ENCODE data around the gene CIRBP.

CIRBP gene

GRCh38 chr19:1260749-1261537 is 8.2 kb upstream of the CIRBP start:
- peak; percentile 65 to 72 for ATAC-seq (replicated peaks)
- H3K27ac Mint-ChIP-seq: peak overlapping the region; percentile 98
- peak overlapping the region; percentile 92 to 97 for H3K4me3 Mint-ChIP-seq
- peak; percentile 98 for DNase-seq
- H3K4me1 Mint-ChIP-seq: peaks cover 55 to 83% of the 10 kb centered on the region in 2 donors
- peaks cover 21 to 34% of the 10 kb centered on the region in 2 donors for H3K36me3 Mint-ChIP-seq
- H3K9me3 Mint-ChIP-seq: no peaks in the 10 kb centered on the region
- no peaks in the 10 kb centered on the region for H3K27me3 Mint-ChIP-seq

- Mint-ChIP-seq H3K36me3 (peaks cover 21 to 34% of the 10 kb centered on the region in 2 donors), H3K27ac (peak overlapping the region; percentile 98), H3K4me3 (peak overlapping the region; percentile 92 to 97), H3K4me1 (peaks cover 58 to 85% of the 10 kb centered on the region in 2 donors), H3K9me3 (no peaks in the 10 kb centered on the region), H3K27me3 (no peaks in the 10 kb centered on the region)
- DNase-seq: no peak
- no peak for ATAC-seq (replicated peaks)
Observed at GRCh38 chr19:1261538-1261797, 7.7 kb upstream of the CIRBP start.

- no peaks in the 10 kb centered on the region for H3K9me3 Mint-ChIP-seq
- peak overlapping the region; percentile 98 for H3K27ac Mint-ChIP-seq
- ATAC-seq (replicated peaks) (no peak), DNase-seq (no peak)
- no peaks in the 10 kb centered on the region for H3K27me3 Mint-ChIP-seq
- H3K36me3 Mint-ChIP-seq: peaks cover 21 to 34% of the 10 kb centered on the region in 2 donors
- H3K4me3 Mint-ChIP-seq: peak overlapping the region; percentile 92 to 97
- peaks cover 59 to 86% of the 10 kb centered on the region in 2 donors for H3K4me1 Mint-ChIP-seq
Observed at GRCh38 chr19:1261798-1262622, 7.1 kb upstream of the CIRBP start.

- no peak for DNase-seq
- Mint-ChIP-seq H3K27ac (peak overlapping the region; percentile 95), H3K27me3 (no peaks in the 10 kb centered on the region), H3K4me3 (peak overlapping the region; percentile 89 to 97), H3K36me3 (peaks cover 18 to 29% of the 10 kb centered on the region in 2 donors), H3K4me1 (peaks cover 61 to 87% of the 10 kb centered on the region in 2 donors), H3K9me3 (no peaks in the 10 kb centered on the region)
- ATAC-seq (replicated peaks): no peak
Observed at GRCh38 chr19:1262623-1263123, 6.5 kb upstream of the CIRBP start.

GRCh38 chr19:1263188-1263587 is 5.9 kb upstream of the CIRBP start:
- H3K4me3 Mint-ChIP-seq: peak overlapping the region; percentile 89 to 97
- ATAC-seq (replicated peaks) (no peak), DNase-seq (no peak)
- peaks cover 14 to 24% of the 10 kb centered on the region in 2 donors for H3K36me3 Mint-ChIP-seq
- peak overlapping the region; percentile 95 for H3K27ac Mint-ChIP-seq
- no peaks in the 10 kb centered on the region for H3K9me3 Mint-ChIP-seq
- peaks cover 61 to 87% of the 10 kb centered on the region in 2 donors for H3K4me1 Mint-ChIP-seq
- no peaks in the 10 kb centered on the region for H3K27me3 Mint-ChIP-seq

- peaks cover 63 to 84% of the 10 kb centered on the region in 2 donors for H3K4me1 Mint-ChIP-seq
- peak; percentile 72 for DNase-seq
Observed at GRCh38 chr19:1264801-1265614, 4.1 kb upstream of the CIRBP start.

GRCh38 chr19:1265615-1266128 is 3.5 kb upstream of the CIRBP start:
- H3K4me3 Mint-ChIP-seq: peak overlapping the region; percentile 81 to 87
- peaks cover 68 to 85% of the 10 kb centered on the region in 2 donors for H3K4me1 Mint-ChIP-seq
- H3K27ac Mint-ChIP-seq: peak overlapping the region; percentile 95
- DNase-seq: no peak
- H3K27me3 Mint-ChIP-seq: no peaks in the 10 kb centered on the region
- H3K36me3 Mint-ChIP-seq: peaks cover 22 to 34% of the 10 kb centered on the region in 2 donors
- no peaks in the 10 kb centered on the region for H3K9me3 Mint-ChIP-seq
- ATAC-seq (replicated peaks): peak; percentile 12 to 15

More at GRCh38 chr19:1264801-1265614, 4.1 kb upstream of the CIRBP start:
- peaks cover 16 to 27% of the 10 kb centered on the region in 2 donors for H3K36me3 Mint-ChIP-seq
- peak overlapping the region; percentile 75 to 81 for H3K4me3 Mint-ChIP-seq
- H3K9me3 Mint-ChIP-seq: no peaks in the 10 kb centered on the region
- no peaks in the 10 kb centered on the region for H3K27me3 Mint-ChIP-seq
- H3K27ac Mint-ChIP-seq: peak overlapping the region; percentile 95
- ATAC-seq (replicated peaks): peak; percentile 10 to 12

- Mint-ChIP-seq H3K4me1 (peaks cover 74 to 89% of the 10 kb centered on the region in 2 donors), H3K27me3 (no peaks in the 10 kb centered on the region), H3K4me3 (peak overlapping the region; percentile 79 to 87), H3K9me3 (no peaks in the 10 kb centered on the region), H3K27ac (peak overlapping the region; percentile 93), H3K36me3 (peaks cover 28 to 39% of the 10 kb centered on the region in 2 donors)
- ATAC-seq (replicated peaks): peak; percentile 27 to 46
- peak; percentile 89 for DNase-seq
Observed at GRCh38 chr19:1266129-1266915, 2.8 kb upstream of the CIRBP start.

GRCh38 chr19:1266916-1267476 is 2.1 kb upstream of the CIRBP start:
- Mint-ChIP-seq H3K27me3 (no peaks in the 10 kb centered on the region), H3K4me1 (peaks cover 74 to 89% of the 10 kb centered on the region in 2 donors), H3K36me3 (peaks cover 26 to 40% of the 10 kb centered on the region in 2 donors), H3K4me3 (peak overlapping the region; percentile 79 to 87), H3K9me3 (no peaks in the 10 kb centered on the region), H3K27ac (peak overlapping the region; percentile 91)
- peak; percentile 74 for DNase-seq
- peak; percentile 4 to 7 for ATAC-seq (replicated peaks)

GRCh38 chr19:1267477-1268225 is 1.5 kb upstream of the CIRBP start:
- Mint-ChIP-seq H3K27ac (peak overlapping the region; percentile 91), H3K4me3 (peak overlapping the region; percentile 86 to 87), H3K4me1 (peaks cover 72 to 89% of the 10 kb centered on the region in 2 donors), H3K36me3 (peaks cover 30 to 44% of the 10 kb centered on the region in 2 donors), H3K9me3 (no peaks in the 10 kb centered on the region), H3K27me3 (no peaks in the 10 kb centered on the region)
- DNase-seq (no peak), ATAC-seq (replicated peaks) (no peak)

GRCh38 chr19:1268226-1269064 is 687 bp upstream of the CIRBP start:
- ATAC-seq (replicated peaks): no peak
- no peak for DNase-seq
- H3K36me3 Mint-ChIP-seq: peaks cover 37 to 46% of the 10 kb centered on the region in 2 donors
- peak overlapping the region; percentile 86 to 87 for H3K4me3 Mint-ChIP-seq
- peaks cover 69 to 89% of the 10 kb centered on the region in 2 donors for H3K4me1 Mint-ChIP-seq
- no peaks in the 10 kb centered on the region for H3K9me3 Mint-ChIP-seq
- H3K27ac Mint-ChIP-seq: peak overlapping the region; percentile 97
- H3K27me3 Mint-ChIP-seq: no peaks in the 10 kb centered on the region

Data from stimulated activated naive B cell treated with anti-CD40 and anti-IgM and Interleukin-4, amounts not matched to agents 10 μg/mL and 1 μg/mL and 100 μg/mL, for 72 hours (primary cell).